KOPT-K1 (cell line): Measurements from ENCODE around the gene INPP5K.

Experiments
- H3K27ac ChIP-seq: fragments of 200-600 bp; sonication (generic); 2 replicates; pipeline ENCODE4 v1.5.1; 2016; ENCODE audit warnings: antibody characterized with exemption, mild to moderate bottlenecking, low read depth, low read length; ENCODE audit not compliant: poor library complexity, severe bottlenecking
- H3K36me3 ChIP-seq: fragments of 200-600 bp; sonication (generic); 2 replicates; pipeline ENCODE4 v1.5.1; 2017; ENCODE audit warnings: antibody characterized with exemption, mild to moderate bottlenecking, low read length, moderate library complexity; ENCODE audit not compliant: insufficient read depth
- H3K9me3 ChIP-seq: fragments of 200-600 bp; sonication (generic); 2 replicates; pipeline ENCODE4 v1.5.1; 2017; ENCODE audit warnings: antibody characterized with exemption, low read length, mild to moderate bottlenecking; ENCODE audit not compliant: insufficient read depth, poor library complexity, severe bottlenecking

The INPP5K gene

DNA sequence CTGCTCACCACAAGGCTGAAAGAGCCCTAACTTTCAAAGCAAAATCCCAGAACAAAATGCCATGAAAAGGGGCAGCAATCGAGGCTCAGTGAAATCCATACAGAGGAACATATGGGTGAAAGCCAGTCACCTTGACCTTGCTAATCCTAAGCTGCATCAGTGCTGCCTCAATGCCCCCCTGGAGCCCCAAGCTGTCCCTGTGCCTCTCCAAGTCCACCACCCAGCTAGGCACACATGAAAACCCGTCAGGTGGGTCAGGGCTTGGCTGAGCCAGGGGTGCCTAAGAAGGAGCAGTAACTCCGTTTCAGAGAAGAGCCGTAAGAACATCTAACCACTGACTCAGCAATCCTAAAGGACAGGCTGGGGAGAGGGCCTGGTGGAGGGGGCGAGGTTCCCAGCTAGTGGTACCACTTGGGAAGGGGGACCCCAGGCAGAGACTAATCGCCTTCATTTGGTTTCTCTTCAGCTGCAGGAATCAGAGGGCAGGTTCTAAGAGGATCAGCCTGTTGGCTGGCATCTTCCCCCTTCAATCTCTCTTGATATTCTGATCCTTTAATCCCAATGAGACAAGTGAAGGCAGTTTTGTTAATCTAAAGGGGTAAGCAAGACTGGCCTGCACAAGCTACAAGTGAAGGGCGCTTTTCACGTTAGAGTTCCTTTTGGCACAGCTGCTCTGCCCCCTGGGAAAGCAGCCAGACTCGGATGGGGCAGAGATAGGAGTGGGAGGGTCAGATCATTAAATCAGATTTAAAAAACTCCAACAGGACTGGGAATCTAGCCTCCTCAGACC is 38.5 kb upstream of the INPP5K start:
- no peaks in the 10 kb centered on the region for H3K9me3 ChIP-seq
- no peak overlapping the region for H3K27ac ChIP-seq
- H3K36me3 ChIP-seq, result peaks cover 99% of the 10 kb centered on the region

DNA sequence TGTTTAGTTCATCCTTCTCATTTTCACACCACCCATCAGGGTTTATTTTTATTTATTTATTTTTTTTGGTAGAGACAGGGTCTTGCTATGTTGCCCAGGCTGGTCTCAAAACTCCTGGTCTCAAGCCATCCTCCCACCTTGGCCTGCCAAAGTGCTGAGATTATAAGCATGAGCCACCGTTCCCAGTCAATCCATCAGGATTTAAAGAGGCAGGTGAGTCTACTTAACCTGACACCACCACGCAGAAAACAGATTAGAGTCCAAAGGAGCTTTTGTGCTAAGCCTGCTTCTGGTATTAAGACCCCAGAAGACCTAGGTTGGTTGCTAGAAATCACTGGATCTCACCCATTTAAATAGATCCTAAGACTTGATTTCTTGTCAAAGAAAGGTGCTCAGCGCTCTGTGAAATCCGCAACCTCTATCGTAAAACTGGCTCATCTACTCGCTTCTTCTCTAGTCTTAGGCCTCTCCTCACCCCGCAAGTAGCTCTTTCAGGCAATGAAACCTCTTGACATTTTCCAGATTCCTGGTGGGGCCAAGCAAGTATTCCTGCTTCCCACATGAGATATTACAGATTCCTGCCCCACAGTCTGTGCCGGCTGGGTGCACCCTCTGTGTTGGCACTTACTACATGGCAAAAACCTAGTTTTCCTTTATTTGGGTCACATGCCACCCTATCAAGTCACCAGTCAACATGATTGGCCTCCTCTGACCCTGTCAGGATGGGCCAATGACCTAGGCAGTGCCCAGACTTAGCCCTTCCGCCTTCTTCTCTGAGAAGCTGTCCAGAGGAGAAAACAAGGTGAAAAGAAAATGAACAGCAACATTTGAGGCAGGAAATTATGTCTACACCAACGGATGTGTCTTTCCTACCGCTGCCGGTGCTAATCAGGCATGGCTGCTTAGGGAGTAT is 37.2 kb upstream of the INPP5K start:
- Histone ChIP-seq H3K36me3 (peaks cover 98% of the 10 kb centered on the region), H3K9me3 (no peaks in the 10 kb centered on the region), H3K27ac (no peak overlapping the region)

DNA sequence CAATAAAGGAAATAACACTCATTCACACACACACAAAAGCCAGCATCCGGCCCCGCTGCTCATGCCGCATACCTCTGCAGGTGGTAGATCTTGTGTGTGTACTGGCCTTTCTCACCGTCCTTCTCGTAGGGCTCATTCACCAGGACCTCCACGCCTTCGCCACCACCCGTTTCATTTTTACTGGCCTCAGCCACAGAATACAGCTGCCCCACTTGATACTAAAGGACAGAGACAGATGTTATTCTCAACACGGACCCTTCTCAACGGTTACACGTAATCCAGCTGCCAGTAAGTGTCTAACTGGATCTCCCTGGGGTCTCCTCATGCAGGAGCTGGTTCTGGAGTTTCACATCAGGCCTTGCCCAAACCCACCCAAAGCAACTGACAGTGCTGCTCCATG is 36.5 kb upstream of the INPP5K start:
- Histone ChIP-seq H3K36me3 (peaks cover 99% of the 10 kb centered on the region), H3K27ac (no peak overlapping the region), H3K9me3 (no peaks in the 10 kb centered on the region)

DNA sequence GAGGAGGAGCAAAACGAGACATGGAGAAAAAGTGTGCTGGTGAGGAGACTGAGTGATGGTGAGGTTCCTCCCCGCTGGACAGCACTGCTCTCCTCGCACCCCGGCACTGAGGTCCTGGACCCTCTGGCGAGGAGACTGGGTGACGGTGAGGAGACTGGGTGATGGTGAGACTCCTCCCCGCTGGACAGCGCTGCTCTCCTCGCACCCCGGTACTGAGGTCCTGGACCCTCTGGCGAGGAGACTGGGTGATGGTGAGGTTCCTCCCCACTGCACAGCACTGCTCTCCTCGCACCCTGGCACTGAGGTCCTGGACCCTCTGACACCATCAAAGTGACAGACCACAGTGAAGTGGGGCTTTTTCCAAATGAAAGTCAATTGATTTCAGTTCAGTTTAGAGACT is 35.3 kb upstream of the INPP5K start:
- Histone ChIP-seq H3K9me3 (no peaks in the 10 kb centered on the region), H3K27ac (no peak overlapping the region), H3K36me3 (peaks cover 97% of the 10 kb centered on the region)

DNA sequence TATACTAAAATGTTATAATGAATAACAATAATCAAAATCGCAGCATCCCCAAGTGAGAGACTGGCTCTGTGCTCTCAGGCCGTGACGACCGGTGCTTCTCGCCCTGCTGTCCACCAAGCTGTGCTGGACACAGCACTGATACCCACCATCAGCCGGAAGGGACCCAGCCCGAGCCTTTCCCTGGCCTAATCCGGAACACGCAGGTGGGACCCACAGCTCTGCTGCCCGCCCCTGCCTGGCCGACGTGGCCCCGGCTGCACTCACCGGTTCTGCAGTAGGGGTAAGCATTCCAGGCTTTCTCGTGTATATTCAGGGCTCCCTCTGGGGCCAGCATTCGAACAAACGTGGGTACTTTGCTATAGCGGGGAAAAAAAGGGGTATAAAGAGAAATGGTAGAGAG is 31.6 kb upstream of the INPP5K start:
- Histone ChIP-seq H3K36me3 (peaks cover 95% of the 10 kb centered on the region), H3K27ac (no peak overlapping the region), H3K9me3 (no peaks in the 10 kb centered on the region)

DNA sequence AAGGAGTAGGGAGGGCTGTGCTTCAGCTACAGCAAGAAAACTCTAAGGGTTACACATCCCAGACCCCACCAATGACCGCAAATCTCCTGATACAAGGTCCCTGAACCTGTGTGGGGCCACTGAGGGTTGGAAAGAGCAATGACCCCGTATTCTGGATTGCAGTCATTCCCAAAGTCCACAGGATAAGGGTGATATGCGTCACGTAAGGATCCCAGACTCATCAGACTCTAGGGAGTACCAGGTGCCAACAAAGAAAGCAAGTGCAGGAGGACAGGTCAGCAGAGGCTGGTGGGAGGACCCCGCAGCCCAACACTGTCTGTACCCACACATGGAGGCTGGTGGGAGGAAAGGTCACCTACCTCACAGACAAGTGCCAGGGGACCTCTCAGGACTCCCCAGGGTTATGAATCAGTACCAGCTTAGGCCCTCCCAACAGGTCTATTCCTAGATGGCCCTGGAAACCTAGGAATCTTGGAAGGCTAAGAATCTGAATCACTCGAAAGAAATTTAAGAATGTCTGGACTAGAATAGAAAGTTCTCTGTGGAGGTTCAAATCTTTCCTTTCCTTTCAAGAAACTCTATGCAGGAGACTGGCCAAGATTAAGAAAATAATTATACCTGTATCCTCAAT is 30.0 kb upstream of the INPP5K start:
- no peaks in the 10 kb centered on the region for H3K9me3 ChIP-seq
- H3K36me3 ChIP-seq, result peaks cover 95% of the 10 kb centered on the region
- H3K27ac ChIP-seq, result no peak overlapping the region

DNA sequence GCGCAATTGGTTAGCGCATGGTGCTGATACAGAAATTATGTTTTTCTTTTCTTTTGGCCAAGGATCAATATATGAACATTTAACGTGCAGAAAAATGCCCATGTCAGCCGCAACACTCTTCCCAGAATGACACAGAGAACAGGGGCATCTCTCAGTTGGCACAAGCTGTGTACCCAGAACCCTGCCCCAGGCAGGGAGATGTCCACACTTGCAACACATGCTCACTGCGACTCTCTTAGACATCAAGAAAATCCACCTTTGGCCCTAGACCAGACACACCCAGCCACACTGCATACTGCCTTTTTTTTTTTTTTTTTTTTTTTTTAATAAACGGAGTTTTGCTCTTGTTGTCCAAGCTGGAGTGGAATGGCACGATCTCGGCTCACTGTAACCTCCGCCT is 29.2 kb upstream of the INPP5K start:
- Histone ChIP-seq H3K36me3 (peaks cover 95% of the 10 kb centered on the region), H3K9me3 (no peaks in the 10 kb centered on the region), H3K27ac (no peak overlapping the region)

DNA sequence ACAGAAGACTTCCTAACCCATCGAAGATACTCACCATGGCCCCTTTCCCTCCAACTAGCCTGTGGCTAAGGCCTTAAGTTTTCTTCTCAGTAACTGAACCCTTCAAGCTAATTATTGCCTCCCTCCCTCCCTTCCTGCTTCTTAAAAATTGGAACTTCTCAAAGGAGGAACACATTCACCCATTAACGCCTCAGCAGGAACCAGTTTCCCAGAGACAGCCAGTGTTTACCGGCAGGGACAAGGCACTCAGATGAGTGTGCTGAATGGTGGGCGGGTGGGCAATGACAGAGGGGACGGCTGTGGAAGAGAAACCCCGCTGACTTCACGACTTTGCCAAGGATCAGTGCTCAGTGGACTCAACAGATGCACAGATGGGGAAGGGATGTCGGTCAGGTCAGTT is 25.9 kb upstream of the INPP5K start:
- Histone ChIP-seq H3K36me3 (peaks cover 97% of the 10 kb centered on the region), H3K27ac (no peak overlapping the region), H3K9me3 (no peaks in the 10 kb centered on the region)

DNA sequence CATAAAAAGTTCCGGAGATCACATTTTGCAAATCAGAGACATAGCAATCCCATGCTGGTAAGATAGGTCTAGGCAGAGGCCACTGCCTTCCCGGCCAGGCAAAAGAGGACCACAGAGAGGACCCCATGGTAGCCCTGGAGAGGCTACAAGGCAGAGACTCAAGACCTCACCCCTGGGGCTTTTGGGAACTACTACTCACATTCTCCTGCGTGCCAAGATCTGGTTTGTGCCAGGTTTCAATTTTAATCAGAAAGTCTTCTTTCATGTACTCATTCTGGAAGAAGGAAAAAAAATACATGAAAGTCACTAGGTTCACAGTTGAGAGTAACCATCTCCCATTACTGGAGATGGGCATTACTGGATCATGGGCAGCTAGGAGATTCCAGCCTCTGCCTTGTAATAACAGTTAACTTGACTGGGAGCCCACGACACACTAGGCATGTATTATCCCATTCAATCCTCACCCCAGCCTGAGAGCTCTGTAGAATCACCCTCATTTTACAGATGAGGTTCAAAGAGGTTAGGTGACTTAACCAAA is 25.0 kb upstream of the INPP5K start:
- Histone ChIP-seq H3K27ac (no peak overlapping the region), H3K9me3 (no peaks in the 10 kb centered on the region), H3K36me3 (peaks cover 98% of the 10 kb centered on the region)

DNA sequence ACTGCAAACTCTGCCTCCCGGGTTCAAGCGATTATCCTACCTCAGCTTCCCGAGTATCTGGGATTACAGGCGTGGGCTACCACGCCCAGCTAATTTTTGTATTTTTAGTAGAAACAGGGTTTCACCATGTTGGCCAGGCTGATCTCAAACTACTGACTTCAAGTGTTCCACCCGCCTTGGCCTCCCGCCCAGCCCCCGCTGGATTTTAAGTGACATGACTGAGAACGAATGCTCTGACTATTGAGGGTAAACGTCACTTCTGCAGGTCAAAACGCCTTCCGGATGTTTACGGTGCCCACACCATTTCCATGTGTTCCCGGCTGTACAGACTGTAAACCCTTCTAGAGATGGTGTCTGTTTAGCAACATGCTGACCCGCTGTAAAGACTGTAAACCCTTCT is 23.4 kb upstream of the INPP5K start:
- Histone ChIP-seq H3K9me3 (no peaks in the 10 kb centered on the region), H3K36me3 (peaks cover 98% of the 10 kb centered on the region), H3K27ac (no peak overlapping the region)

DNA sequence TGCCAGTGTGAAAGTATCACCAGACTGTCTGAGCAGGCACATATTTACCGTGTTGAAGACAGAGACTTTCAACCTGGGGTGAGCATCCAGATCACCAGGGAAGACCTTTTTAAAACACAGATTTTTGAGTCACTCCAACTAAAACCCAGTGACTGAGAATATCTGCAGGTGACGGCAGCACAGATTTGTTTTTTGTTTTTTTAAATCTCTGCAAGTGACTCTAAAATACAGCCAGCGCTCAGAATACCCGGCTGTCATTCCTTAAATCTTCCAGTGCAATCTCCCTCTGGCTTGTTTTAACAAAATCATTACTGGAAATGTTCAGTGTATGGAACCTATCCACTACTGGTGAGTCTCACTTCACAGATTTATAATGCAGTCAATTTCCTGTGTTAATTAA is 19.3 kb upstream of the INPP5K start:
- Histone ChIP-seq H3K9me3 (no peaks in the 10 kb centered on the region), H3K36me3 (peaks cover 100% of the 10 kb centered on the region), H3K27ac (no peak overlapping the region)

DNA sequence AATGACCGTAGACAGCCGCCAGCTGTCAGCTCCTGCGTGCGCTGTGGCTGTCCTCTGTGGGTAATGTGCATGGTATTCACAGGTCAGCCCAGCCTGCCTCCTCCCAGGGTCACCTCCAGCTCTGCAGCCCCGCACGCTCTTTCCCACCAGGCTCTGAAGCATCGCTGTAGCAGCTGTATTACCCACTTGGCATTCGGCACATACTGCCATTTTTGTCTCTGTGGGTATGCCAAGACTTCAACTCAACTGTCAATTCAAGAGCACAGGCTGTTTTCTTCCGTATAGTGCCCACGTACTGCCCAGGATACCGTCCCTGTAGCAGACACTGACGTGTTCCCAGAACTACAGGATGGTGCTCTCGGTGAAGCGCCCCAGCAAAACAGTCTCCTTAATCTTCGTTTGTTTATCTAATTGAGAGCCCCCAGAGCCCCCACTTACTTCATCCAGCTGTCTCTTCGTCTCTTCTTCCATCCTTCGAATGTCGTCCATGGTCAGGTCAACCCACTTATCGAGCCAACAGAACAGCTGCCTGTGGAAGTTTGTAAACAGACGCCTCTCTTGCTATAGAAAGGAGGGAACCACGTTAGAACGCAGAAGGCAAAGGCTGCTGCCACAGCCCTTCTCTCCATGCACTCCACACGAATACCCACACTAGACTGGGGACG is 17.4 kb upstream of the INPP5K start:
- H3K36me3 ChIP-seq, result peaks cover 100% of the 10 kb centered on the region
- H3K9me3 ChIP-seq, result no peaks in the 10 kb centered on the region
- no peak overlapping the region for H3K27ac ChIP-seq

DNA sequence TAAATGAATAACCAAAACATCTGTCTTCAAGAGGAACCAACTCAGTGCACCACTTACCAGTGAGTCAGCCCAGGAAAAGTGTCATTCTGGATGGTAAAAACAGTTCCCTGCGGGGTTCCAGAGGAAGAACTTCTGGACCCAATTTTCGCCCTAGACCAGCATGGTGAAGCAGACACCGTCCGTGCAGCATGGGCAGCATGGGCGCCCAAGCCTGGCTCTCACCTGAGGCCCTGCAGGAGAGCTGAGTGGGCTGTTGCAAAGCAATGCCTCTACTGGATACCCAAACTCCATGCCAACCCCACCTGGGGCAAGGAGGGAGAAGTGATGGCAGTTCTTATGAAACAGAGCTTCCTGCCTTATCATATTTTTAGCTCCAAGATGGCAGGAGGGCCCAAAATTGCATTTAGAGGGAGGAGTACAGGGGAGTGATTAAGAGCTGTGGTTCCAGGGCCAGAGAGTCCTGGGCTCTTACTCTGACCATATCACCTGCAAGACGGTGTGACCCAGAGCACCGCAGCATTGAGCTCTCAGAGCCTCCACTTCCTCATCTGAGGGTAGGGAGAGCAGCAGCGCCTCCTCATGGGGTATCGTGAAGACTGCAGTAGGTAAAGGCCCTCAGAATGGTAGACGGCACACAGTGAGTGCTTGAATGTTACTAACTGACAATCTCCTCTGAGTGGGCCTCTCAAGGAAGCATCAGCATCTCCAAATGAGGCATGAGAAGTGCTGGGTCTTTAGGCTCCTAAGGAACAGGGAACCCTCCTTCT is 16.6 kb upstream of the INPP5K start:
- H3K27ac ChIP-seq, result no peak overlapping the region

DNA sequence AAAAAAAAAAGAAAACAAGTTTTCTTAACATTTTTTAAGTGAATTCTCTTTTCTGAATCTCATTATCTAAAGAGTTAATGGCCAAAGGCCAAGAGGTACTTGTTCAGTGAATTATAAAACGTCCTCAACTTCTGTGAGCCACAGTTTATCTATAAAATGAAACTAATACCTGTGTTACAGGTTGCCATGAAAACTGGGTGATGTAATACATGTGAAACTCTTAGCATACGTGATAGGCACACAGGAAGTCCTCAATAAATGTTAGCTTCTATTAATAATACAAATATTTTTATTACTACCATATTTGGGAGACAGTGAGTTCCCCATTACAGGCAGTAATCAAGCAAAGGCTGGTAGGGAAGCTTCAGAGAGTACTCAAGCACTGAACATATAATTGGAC is 13.5 kb upstream of the INPP5K start:
- H3K27ac ChIP-seq, result no peak overlapping the region
- peaks cover 99% of the 10 kb centered on the region for H3K36me3 ChIP-seq
- H3K9me3 ChIP-seq, result no peaks in the 10 kb centered on the region

More for the DNA sequence above, 16.6 kb upstream of the INPP5K start:
- H3K9me3 ChIP-seq, result no peaks in the 10 kb centered on the region
- H3K36me3 ChIP-seq, result peaks cover 100% of the 10 kb centered on the region
